Ovary (tissue), 9 donors: ENCODE measurements around the gene PRKD2. TPM values are rescaled to one million over a fixed set of nuclear protein-coding genes. Genes with fewer than 3 reads are reported as not detected.

Experiments
- DNase-seq, 5 donors: peaks; one replicate each; pipeline ENCODE4 v3.0.0-alpha.2; 2019 to 2020
- H3K27ac ChIP-seq, 2 donors: fragments of 200-600 bp; one replicate each; pipeline versions ENCODE4 v1.5.1 to v1.8.0; 2019 to 2022
- H3K27me3 ChIP-seq: fragments of 200-600 bp; one replicate; pipeline ENCODE4 v1.8.0; 2022
- H3K36me3 ChIP-seq: fragments of 200-600 bp; sonication (generic); one replicate; pipeline ENCODE4 v1.5.1; 2019
- H3K4me1 ChIP-seq: one replicate; pipeline ENCODE4 v1.8.1; 2013; ENCODE audit warnings: mild to moderate bottlenecking, moderate library complexity; ENCODE audit not compliant: insufficient read depth
- H3K4me3 ChIP-seq: fragments of 200-600 bp; sonication (generic); one replicate; pipeline ENCODE4 v1.5.1; 2017
- H3K9me3 ChIP-seq, 2 donors: fragments of 200-600 bp in 1 of 2; sonication (generic) in 1 of 2; one replicate each; pipeline versions ENCODE4 v1.5.1 to v1.8.1; 2013 to 2019; ENCODE audit warnings: mild to moderate bottlenecking in 1 of 2, moderate library complexity in 1 of 2
- EP300 ChIP-seq: sonication (generic); formaldehyde crosslinking; IDR thresholded peaks from one replicate; pipeline ENCODE4 v1.6.1; 2017; ENCODE audit warnings: antibody characterized with exemption
- POLR2A ChIP-seq: fragments of 450-650 bp; IDR thresholded peaks from one replicate; pipeline ENCODE4 v1.6.1; 2017; ENCODE audit warnings: antibody characterized with exemption, mild to moderate bottlenecking, moderate library complexity
- WGBS, 3 donors: extraction: QIAGEN DNeasy Blood & Tissue Kit in 1 of 3; methylation state at CpG; one replicate each; pipeline versions ENCODE4 v1.1.5 to v1.1.7; 2013 to 2017; 5-methylcytosine and 5-hydroxymethylcytosine counted together
- intact Hi-C, 4 donors: fragments of 100-400 bp; cut with DNase I; formaldehyde crosslinking; loops; one replicate each; pipeline versions ENCODE4 v1.11.0 to v1.15.1; 2022 to 2023
- polyA plus RNA-seq, 2 donors: library from polyadenylated mRNA; stranded (reverse); fragments of 200-250 nt in 1 of 2; fragments of 350-450 nt in 1 of 2; fragmentation: Illumina TruSeq in 1 of 2; extraction: RNeasy Lipid Tissue Mini Kit (QIAGEN cat#74804) in 1 of 2; gene quantifications; one replicate each; pipeline ENCODE4 v1.2.3, GENCODE V29; 2013 to 2014
- total RNA-seq, 7 donors: library from RNA; depleted of rRNA in 2 of 7; stranded (reverse); fragments of >200 nt in 2 of 7; fragmentation: NEBNext Ultra II Directional in 3 of 7; extraction: Animal tissue kit (Norgen Biotek cat#: 25700) in 3 of 7; gene quantifications; one replicate each; pipeline versions ENCODE4 v1.1.0 to v1.2.4, GENCODE V29; 2016 to 2023
- TF ChIP-seq, protein P1 (sequence below), 3 donors: fragments of 450-650 bp in 2 of 3; fragments of 200-600 bp in 1 of 3; IDR thresholded peaks; one replicate each; pipeline versions ENCODE4 v1.5.1 to v1.8.0; 2016 to 2022; ENCODE audit warnings: antibody characterized with exemption in 3 of 3, mild to moderate bottlenecking in 1 of 3
- donor health status: DM: no; HTN: no; CAD: no; lungs with moderate emphysema.
- donor health status: DM: no; HTN: no; CAD: no.
- donor health status: Bipolar disorder and iron deficiency.
- donor health status: DM: yes; HTN: yes; CAD: no.
- donor health status: DM: no; HTN: no; CAD: no.
- donor health status: DM: yes; HTN: yes; CAD: no.

Gene PRKD2
- total and polyA plus RNA-seq, 9 donors: 17.7 to 55.4 (median 40.0) TPM

- intact Hi-C loops: no loop called here
Measured at GRCh38 chr19:46691948-46692347, 25.0 kb downstream of the PRKD2 start.

GRCh38 chr19:46691104-46691503 is 25.8 kb downstream of the PRKD2 start:
- intact Hi-C loops: no loop called here
- no peaks in the 10 kb centered on the region for H3K9me3 ChIP-seq
- H3K27me3 ChIP-seq: no peaks in the 10 kb centered on the region
- DNase-seq: no peak
- H3K36me3 ChIP-seq: no peaks in the 10 kb centered on the region
- H3K4me1 ChIP-seq: no peaks in the 10 kb centered on the region
- WGBS, 3 donors: 47 to 50% (median 50%) methylated on average over 2 of the region's 2 CpGs
- H3K4me3 ChIP-seq: no peak overlapping the region
- no peak for TF ChIP-seq POLR2A
- TF ChIP-seq EP300: no peak
- TF ChIP-seq, protein P1, sequence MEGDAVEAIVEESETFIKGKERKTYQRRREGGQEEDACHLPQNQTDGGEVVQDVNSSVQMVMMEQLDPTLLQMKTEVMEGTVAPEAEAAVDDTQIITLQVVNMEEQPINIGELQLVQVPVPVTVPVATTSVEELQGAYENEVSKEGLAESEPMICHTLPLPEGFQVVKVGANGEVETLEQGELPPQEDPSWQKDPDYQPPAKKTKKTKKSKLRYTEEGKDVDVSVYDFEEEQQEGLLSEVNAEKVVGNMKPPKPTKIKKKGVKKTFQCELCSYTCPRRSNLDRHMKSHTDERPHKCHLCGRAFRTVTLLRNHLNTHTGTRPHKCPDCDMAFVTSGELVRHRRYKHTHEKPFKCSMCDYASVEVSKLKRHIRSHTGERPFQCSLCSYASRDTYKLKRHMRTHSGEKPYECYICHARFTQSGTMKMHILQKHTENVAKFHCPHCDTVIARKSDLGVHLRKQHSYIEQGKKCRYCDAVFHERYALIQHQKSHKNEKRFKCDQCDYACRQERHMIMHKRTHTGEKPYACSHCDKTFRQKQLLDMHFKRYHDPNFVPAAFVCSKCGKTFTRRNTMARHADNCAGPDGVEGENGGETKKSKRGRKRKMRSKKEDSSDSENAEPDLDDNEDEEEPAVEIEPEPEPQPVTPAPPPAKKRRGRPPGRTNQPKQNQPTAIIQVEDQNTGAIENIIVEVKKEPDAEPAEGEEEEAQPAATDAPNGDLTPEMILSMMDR (IDR thresholded peaks at IDR 0.05): no peak
- no peak overlapping the region for H3K27ac ChIP-seq

More at GRCh38 chr19:46691948-46692347, 25.0 kb downstream of the PRKD2 start:
- Histone ChIP-seq H3K27me3 (no peaks in the 10 kb centered on the region), H3K27ac (no peak overlapping the region), H3K4me1 (no peaks in the 10 kb centered on the region), H3K9me3 (no peaks in the 10 kb centered on the region), H3K4me3 (no peak overlapping the region), H3K36me3 (no peaks in the 10 kb centered on the region)
- no peak for TF ChIP-seq POLR2A
- TF ChIP-seq, protein P1 (IDR thresholded peaks at IDR 0.05): no peak
- TF ChIP-seq EP300: no peak
- no peak for DNase-seq
- WGBS, 3 donors: 94 to 98% (median 98%) methylated on average over 2 of the region's 2 CpGs

- H3K27ac ChIP-seq: no peak overlapping the region
- no peaks in the 10 kb centered on the region for H3K9me3 ChIP-seq
- no peak for DNase-seq
- 91 to 93% (median 92%) methylated on average over 14 of the region's 14 CpGs for WGBS, 3 donors
- H3K36me3 ChIP-seq: no peaks in the 10 kb centered on the region
- intact Hi-C loops: no loop called here
- H3K4me3 ChIP-seq: no peak overlapping the region
- H3K4me1 ChIP-seq: no peaks in the 10 kb centered on the region
- H3K27me3 ChIP-seq: no peaks in the 10 kb centered on the region
- TF ChIP-seq POLR2A (no peak), EP300 (no peak)
- TF ChIP-seq, protein P1 (IDR thresholded peaks at IDR 0.05): no peak
Measured at GRCh38 chr19:46689358-46689757, 27.6 kb downstream of the PRKD2 start.

GRCh38 chr19:46687438-46688145 is 29.3 kb downstream of the PRKD2 start:
- intact Hi-C loops: no loop called here
- H3K4me1 ChIP-seq: no peaks in the 10 kb centered on the region
- H3K9me3 ChIP-seq: no peaks in the 10 kb centered on the region
- TF ChIP-seq, protein P1 (IDR thresholded peaks at IDR 0.05): no peak
- TF ChIP-seq POLR2A: no peak
- no peak for TF ChIP-seq EP300
- WGBS, 3 donors: 81 to 92% (median 86%) methylated on average over 6 of the region's 6 CpGs
- no peak overlapping the region for H3K4me3 ChIP-seq
- DNase-seq: no peak
- no peaks in the 10 kb centered on the region for H3K27me3 ChIP-seq
- H3K27ac ChIP-seq: no peak overlapping the region
- H3K36me3 ChIP-seq: no peaks in the 10 kb centered on the region
